Fibroblast of the aortic adventitia (primary cell): ENCODE measurements around the gene WTAP. TPM values are rescaled to one million over a fixed set of nuclear protein-coding genes. Genes with fewer than 3 reads are reported as not detected.

Experiments used
- DNase-seq: peaks from one replicate; pipeline ENCODE4 v3.0.0-alpha.2; 2010; ENCODE audit warnings: low read depth
- H3K4me3 ChIP-seq: 2 replicates; pipeline ENCODE4 v1.5.1; 2011; ENCODE audit warnings: low read depth, mild to moderate bottlenecking, control low read depth, low read length, moderate library complexity
- total RNA-seq: library from RNA; depleted of rRNA; stranded (reverse); fragments of >200 nt; gene quantifications from 2 replicates; pipeline ENCODE4 v1.2.3, GENCODE V29; 2012; ENCODE audit warnings: low replicate concordance
- TF ChIP-seq, protein P1 (sequence below): IDR thresholded peaks from 2 replicates; pipeline ENCODE4 v1.5.1; 2011; ENCODE audit warnings: mild to moderate bottlenecking, low read length, control low read depth, inconsistent platforms; ENCODE audit not compliant: insufficient read depth

WTAP gene
- total RNA-seq, 1 donor = 103 TPM

DNA sequence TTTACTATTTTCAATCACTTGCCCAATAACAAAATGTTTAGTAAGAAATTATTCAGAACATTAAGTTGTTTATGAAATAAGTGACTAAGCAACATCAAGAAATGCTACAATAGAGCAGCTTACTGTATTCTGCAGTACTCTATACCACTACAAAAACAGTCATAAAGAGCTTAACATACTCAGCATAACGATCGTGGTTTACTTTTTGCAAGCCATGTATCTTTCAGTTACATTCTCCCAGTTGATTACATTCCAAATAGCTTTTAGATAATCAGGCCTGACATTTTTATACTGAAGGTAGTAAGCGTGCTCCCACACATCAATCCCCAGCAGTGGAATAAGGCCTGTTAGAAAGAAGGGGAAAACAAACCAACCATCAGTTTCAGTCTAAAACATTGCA is 45.0 kb upstream of the WTAP start:
- H3K4me3 ChIP-seq = no peak overlapping the region
- TF ChIP-seq, protein P1, sequence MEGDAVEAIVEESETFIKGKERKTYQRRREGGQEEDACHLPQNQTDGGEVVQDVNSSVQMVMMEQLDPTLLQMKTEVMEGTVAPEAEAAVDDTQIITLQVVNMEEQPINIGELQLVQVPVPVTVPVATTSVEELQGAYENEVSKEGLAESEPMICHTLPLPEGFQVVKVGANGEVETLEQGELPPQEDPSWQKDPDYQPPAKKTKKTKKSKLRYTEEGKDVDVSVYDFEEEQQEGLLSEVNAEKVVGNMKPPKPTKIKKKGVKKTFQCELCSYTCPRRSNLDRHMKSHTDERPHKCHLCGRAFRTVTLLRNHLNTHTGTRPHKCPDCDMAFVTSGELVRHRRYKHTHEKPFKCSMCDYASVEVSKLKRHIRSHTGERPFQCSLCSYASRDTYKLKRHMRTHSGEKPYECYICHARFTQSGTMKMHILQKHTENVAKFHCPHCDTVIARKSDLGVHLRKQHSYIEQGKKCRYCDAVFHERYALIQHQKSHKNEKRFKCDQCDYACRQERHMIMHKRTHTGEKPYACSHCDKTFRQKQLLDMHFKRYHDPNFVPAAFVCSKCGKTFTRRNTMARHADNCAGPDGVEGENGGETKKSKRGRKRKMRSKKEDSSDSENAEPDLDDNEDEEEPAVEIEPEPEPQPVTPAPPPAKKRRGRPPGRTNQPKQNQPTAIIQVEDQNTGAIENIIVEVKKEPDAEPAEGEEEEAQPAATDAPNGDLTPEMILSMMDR = no peak
- DNase-seq = no peak

DNA sequence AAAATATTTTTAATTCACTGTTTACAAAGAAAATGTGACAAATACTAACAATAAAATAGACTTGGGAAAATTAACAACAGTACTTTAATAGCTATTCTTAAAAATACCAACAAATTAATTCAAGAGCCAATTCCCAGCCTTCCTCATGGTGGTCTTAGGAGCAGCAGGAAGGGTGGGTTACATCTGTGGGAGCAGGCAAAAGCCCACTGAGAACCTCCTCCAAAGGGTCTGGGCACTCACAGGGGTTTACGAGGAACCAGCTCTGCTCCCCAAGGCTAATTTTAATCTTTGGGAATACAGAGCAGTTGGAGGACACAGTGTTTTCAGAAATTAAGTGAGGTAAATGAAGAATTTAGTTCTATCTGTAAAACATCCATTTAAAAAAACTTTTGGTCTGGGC is 44.5 kb upstream of the WTAP start:
- H3K4me3 ChIP-seq = no peak overlapping the region
- DNase-seq = no peak

DNA sequence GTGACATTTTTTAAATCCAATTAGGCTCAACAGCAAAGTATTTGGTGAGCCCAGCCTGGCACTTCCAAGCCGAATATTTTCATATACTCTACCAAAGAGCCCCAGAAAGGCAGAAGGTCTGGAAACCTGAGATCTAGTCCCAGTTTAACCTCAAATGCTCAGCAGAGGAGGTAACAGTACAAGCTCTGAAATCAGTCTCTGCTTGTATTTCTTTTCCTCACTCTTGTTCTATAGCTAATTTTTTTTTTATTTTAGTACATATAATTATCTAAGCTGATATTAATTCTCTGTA is 43.3 kb upstream of the WTAP start:
- DNase-seq = no peak
- TF ChIP-seq, protein P1 = no peak
- H3K4me3 ChIP-seq = no peak overlapping the region

More for the DNA sequence above, 44.5 kb upstream of the WTAP start:
- TF ChIP-seq, protein P1 = no peak

DNA sequence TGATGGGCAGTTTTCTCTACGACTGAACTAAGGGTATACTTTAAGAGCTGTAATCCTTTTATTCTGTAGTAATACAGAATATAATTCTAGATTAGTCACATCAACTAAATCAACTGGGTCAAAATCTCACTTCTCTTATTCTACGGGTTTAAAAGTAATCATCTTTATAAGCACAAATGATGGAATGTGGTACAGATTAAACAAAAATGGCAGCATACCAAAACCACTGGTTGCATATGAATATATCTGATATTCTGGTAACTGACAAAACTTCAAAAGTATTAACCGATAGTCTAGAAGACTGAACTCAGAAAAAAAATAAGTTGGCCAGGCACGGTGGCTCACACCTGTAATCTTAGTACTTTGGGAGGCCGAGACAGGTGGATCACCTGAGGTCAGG is 41.3 kb upstream of the WTAP start:
- no peak overlapping the region for H3K4me3 ChIP-seq
- no peak for DNase-seq
- TF ChIP-seq, protein P1 = no peak

DNA sequence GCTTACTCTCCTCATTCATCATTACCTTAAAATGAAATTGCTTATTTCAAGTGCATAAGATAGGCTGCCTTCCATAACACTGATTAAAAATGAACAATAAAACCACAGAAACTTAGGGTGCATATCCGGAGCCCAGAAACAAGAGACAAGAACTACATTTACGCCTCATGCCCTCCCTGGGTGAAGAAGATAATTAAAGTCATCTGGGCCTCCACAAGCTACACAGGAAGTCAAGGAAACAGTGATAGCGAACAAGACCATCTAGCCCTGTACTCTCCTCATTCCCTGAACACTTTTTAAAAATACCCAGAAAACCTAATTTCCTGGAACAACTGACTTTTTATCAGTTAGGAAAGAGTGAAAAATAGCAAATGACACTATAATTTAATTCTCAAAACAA is 40.6 kb upstream of the WTAP start:
- TF ChIP-seq, protein P1 = no peak
- no peak for DNase-seq
- no peak overlapping the region for H3K4me3 ChIP-seq

DNA sequence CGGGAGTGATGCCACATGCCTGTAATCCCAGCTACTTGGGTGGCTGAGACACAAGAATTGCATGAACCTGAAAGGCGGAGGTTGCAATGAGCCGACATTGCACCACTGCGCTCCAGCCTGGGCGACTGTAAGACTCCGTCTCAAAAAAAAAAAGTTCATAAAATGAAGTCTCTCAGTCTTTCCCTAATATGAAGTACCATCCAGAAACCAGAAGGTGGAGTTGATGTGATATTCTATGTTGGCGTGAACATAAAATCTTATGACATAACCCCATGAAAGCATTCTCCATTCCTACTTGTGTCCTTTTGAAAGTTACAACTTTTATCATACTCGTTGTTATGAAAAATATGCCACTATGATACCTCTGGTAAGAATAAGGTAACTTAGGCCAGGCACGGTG is 40.0 kb upstream of the WTAP start:
- no peak overlapping the region for H3K4me3 ChIP-seq
- no peak for DNase-seq
- TF ChIP-seq, protein P1 = no peak

DNA sequence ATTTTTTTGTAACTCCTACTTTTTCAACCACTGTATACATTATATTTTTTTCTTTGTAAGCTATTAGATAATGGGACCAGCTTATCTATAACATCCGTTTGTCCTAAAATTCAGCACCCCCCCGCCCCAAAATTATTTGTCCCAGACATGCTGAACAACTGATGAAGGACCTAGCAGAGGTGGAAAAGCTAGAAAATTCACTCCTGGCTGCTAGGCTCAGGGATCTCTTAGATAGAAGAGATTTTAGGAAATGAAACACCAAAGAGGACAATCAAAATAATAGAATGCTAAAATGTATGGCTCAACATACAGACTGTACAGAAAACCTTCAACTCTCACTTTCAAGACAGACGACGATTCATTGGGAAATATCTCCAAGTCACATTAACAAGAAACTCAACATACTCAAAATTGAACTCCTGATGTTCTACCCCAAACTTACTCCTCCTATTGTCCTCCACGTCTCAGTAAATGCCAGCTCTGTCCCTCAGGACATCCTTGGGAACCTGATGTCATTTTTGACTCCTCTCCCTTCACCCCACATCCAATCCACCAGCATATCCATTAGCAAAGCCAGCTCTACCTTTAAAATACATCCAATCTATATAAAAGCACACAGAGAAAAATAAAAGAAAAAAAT is 38.9 kb upstream of the WTAP start:
- TF ChIP-seq, protein P1 = no peak
- peak overlapping the region; percentile 53 for H3K4me3 ChIP-seq

More for the DNA sequence above, 38.9 kb upstream of the WTAP start:
- DNase-seq = no peak
